GM21619 (cell line): ENCODE results near the gene GMIP.
"Not testable (repeated sequence)": the region's sequence is repeated elsewhere in the genome, so short reads cannot be mapped to it uniquely, and the experiment has no call there.

Experiments
- ATAC-seq: cut with Tn5 transposase; IDR thresholded peaks from one replicate; pipeline ENCODE4 v1.9.1; 2021; ENCODE audit not compliant: unreplicated experiment

The GMIP gene

GRCh38 chr19:19613506-19613905, 30.0 kb downstream of the GMIP start:
- no peak for ATAC-seq

- no peak for ATAC-seq
Measured at GRCh38 chr19:19610376-19611202, 32.9 kb downstream of the GMIP start.

GRCh38 chr19:19606686-19607085, 36.8 kb downstream of the GMIP start:
- ATAC-seq, result not testable (repeated sequence)

- no peak for ATAC-seq
Measured at GRCh38 chr19:19606021-19606420, 37.4 kb downstream of the GMIP start.

GRCh38 chr19:19602713-19603324, 40.6 kb downstream of the GMIP start:
- no peak for ATAC-seq

GRCh38 chr19:19602136-19602712, 41.2 kb downstream of the GMIP start:
- no peak for ATAC-seq

- no peak for ATAC-seq
Measured at GRCh38 chr19:19600793-19601330, 42.6 kb downstream of the GMIP start.

- ATAC-seq, result peak; percentile 27
Measured at GRCh38 chr19:19598728-19599451, 44.6 kb downstream of the GMIP start.

- peak; percentile 67 for ATAC-seq
Measured at GRCh38 chr19:19597809-19598306, 45.6 kb downstream of the GMIP start.

GRCh38 chr19:19595171-19595701, 48.2 kb downstream of the GMIP start:
- ATAC-seq, result no peak

- ATAC-seq, result no peak
Measured at GRCh38 chr19:19594381-19594780, 49.1 kb downstream of the GMIP start.

GRCh38 chr19:19592690-19593089, 50.8 kb downstream of the GMIP start:
- no peak for ATAC-seq

- ATAC-seq, result peak; percentile 70
Measured at GRCh38 chr19:19591133-19591825, 52.2 kb downstream of the GMIP start.

GRCh38 chr19:19588546-19588945, 54.9 kb downstream of the GMIP start:
- no peak for ATAC-seq

GRCh38 chr19:19587771-19588170, 55.7 kb downstream of the GMIP start:
- no peak for ATAC-seq

- ATAC-seq, result no peak
Measured at GRCh38 chr19:19584356-19584755, 59.1 kb downstream of the GMIP start.

GRCh38 chr19:19582471-19582870, 61.0 kb downstream of the GMIP start:
- no peak for ATAC-seq

- ATAC-seq, result no peak
Measured at GRCh38 chr19:19581391-19581790, 62.1 kb downstream of the GMIP start.

- ATAC-seq, result no peak
Measured at GRCh38 chr19:19580418-19580817, 63.0 kb downstream of the GMIP start.
